ENCODE results near the gene UNC5CL.

Gene UNC5CL

DNA sequence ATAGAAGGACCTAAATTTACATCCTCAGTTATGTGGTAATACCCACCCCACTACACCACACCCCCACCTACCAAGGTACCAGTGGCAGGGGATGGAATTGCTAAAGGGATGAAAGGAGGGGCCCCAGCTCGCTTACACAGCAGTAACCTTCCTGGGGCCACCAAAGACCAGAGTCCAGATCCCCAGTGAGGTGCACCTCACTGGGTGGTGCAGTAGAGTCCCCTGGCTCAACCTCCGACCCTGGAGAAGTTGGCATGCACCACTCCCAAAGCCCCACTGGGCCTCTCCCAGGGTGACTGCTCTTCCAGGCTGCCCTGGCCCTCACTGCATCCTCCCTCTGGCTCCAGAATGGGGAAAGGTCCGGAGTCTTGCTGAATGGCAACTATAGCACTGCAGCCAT, 816 bp downstream of the UNC5CL start:
- H3K4me3 ChIP-seq (ENCODE audit: low read length, poor library complexity, severe bottlenecking): no peak overlapping the region
- no peaks in the 10 kb centered on the region for H3F3A ChIP-seq (ENCODE audit: low read depth)
- no peak overlapping the region for H3K4me2 ChIP-seq (ENCODE audit: low read depth, low read length, poor library complexity, severe bottlenecking)
- TF ChIP-seq EZH2phosphoT487 (IDR thresholded peaks at IDR 0.05; ENCODE audit: borderline replicate concordance): no peak
- TF ChIP-seq, protein P1, sequence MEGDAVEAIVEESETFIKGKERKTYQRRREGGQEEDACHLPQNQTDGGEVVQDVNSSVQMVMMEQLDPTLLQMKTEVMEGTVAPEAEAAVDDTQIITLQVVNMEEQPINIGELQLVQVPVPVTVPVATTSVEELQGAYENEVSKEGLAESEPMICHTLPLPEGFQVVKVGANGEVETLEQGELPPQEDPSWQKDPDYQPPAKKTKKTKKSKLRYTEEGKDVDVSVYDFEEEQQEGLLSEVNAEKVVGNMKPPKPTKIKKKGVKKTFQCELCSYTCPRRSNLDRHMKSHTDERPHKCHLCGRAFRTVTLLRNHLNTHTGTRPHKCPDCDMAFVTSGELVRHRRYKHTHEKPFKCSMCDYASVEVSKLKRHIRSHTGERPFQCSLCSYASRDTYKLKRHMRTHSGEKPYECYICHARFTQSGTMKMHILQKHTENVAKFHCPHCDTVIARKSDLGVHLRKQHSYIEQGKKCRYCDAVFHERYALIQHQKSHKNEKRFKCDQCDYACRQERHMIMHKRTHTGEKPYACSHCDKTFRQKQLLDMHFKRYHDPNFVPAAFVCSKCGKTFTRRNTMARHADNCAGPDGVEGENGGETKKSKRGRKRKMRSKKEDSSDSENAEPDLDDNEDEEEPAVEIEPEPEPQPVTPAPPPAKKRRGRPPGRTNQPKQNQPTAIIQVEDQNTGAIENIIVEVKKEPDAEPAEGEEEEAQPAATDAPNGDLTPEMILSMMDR (conservative IDR thresholded peaks at IDR 0.05; ENCODE audit: low read length): no peak
- no peaks in the 10 kb centered on the region for H3K9me2 ChIP-seq (replicated peaks; ENCODE audit: low read depth, low read length)
- H3K36me3 ChIP-seq (ENCODE audit: insufficient read depth, low read length): no peaks in the 10 kb centered on the region
- no peaks in the 10 kb centered on the region for H3K9me3 ChIP-seq (ENCODE audit: insufficient read depth, low read depth, low read length)
- no peaks in the 10 kb centered on the region for H3K27me3 ChIP-seq (ENCODE audit: insufficient read depth, low read length, poor library complexity, severe bottlenecking)
- no peaks in the 10 kb centered on the region for H3K79me2 ChIP-seq (ENCODE audit: insufficient read depth, low read length)
- H4K20me1 ChIP-seq (ENCODE audit: insufficient read depth, low read length, poor library complexity, severe bottlenecking): no peaks in the 10 kb centered on the region
- no peak overlapping the region for H2AFZ ChIP-seq (ENCODE audit: low read length)
- H3K9ac ChIP-seq (ENCODE audit: low read depth, low read length, poor library complexity, severe bottlenecking): no peak overlapping the region
- peaks cover 10% of the 10 kb centered on the region for H3K4me1 ChIP-seq (ENCODE audit: insufficient read depth, low read length, poor library complexity, severe bottlenecking)

DNA sequence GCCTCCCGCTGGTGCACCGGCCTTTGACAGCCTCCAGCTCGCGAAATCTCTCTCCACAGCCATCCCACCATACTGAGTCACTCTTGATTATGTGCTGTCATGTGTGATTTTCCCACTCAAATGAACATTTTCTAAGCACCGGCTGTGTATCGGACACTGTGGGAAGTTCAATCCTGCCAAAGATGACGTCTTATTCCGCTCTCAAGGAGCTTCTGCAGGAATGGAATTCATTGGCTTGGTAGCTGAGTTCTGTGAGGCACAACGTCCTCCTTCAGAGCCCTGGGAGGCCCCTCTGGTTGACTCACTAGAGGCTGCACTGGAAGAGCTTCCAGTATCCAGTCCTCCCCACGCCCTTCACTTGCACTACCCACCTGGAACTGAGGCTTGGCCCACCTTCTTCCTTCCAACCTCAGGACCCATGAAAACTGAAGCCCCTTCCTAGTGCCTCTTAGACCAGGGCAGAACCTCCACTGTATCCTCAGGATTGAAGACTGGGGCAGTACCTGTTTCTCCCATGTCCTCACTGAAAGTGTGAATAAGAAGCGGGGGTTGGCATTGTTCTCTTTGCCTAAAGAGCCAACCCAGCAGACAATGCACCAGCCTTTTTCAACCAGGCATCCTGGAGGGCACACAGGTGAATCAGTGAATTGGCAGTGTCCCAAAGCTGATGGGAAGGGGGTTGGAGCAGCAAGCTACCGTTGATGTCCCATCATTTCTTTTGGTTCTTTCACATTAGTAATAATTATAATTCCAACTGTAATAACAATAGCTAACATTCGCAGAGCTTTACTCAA, 1.7 kb downstream of the UNC5CL start:
- Histone ChIP-seq H3F3A (ENCODE audit: low read depth) (no peaks in the 10 kb centered on the region), H3K9ac (ENCODE audit: low read depth, low read length, poor library complexity, severe bottlenecking) (no peak overlapping the region), H3K27me3 (ENCODE audit: insufficient read depth, low read length, poor library complexity, severe bottlenecking) (no peaks in the 10 kb centered on the region), H3K79me2 (ENCODE audit: insufficient read depth, low read length) (no peaks in the 10 kb centered on the region), H2AFZ (ENCODE audit: low read length) (no peak overlapping the region), H3K9me3 (ENCODE audit: insufficient read depth, low read depth, low read length) (no peaks in the 10 kb centered on the region), H3K36me3 (ENCODE audit: insufficient read depth, low read length) (no peaks in the 10 kb centered on the region), H3K4me1 (ENCODE audit: insufficient read depth, low read length, poor library complexity, severe bottlenecking) (peaks cover 10% of the 10 kb centered on the region), H3K9me2 (replicated peaks; ENCODE audit: low read depth, low read length) (no peaks in the 10 kb centered on the region), H3K4me3 (ENCODE audit: low read length, poor library complexity, severe bottlenecking) (no peak overlapping the region), H4K20me1 (ENCODE audit: insufficient read depth, low read length, poor library complexity, severe bottlenecking) (no peaks in the 10 kb centered on the region), H3K4me2 (ENCODE audit: low read depth, low read length, poor library complexity, severe bottlenecking) (no peak overlapping the region)
- TF ChIP-seq, protein P1 (conservative IDR thresholded peaks at IDR 0.05; ENCODE audit: low read length): no peak
- no peak for TF ChIP-seq EZH2phosphoT487 (IDR thresholded peaks at IDR 0.05; ENCODE audit: borderline replicate concordance)

GRCh38 chr6:41036601-41037000, 2.4 kb downstream of the UNC5CL start:
- H3K4me1 ChIP-seq (ENCODE audit: insufficient read depth, low read length, poor library complexity, severe bottlenecking): peaks cover 10% of the 10 kb centered on the region
- H3K9me2 ChIP-seq (replicated peaks; ENCODE audit: low read depth, low read length): no peaks in the 10 kb centered on the region
- no peak overlapping the region for H3K4me2 ChIP-seq (ENCODE audit: low read depth, low read length, poor library complexity, severe bottlenecking)
- H3K36me3 ChIP-seq (ENCODE audit: insufficient read depth, low read length): no peaks in the 10 kb centered on the region
- TF ChIP-seq, protein P1 (conservative IDR thresholded peaks at IDR 0.05; ENCODE audit: low read length): no peak
- TF ChIP-seq EZH2phosphoT487 (IDR thresholded peaks at IDR 0.05; ENCODE audit: borderline replicate concordance): no peak
- no peaks in the 10 kb centered on the region for H3K79me2 ChIP-seq (ENCODE audit: insufficient read depth, low read length)
- H3F3A ChIP-seq (ENCODE audit: low read depth): no peaks in the 10 kb centered on the region
- no peak overlapping the region for H3K9ac ChIP-seq (ENCODE audit: low read depth, low read length, poor library complexity, severe bottlenecking)
- no peaks in the 10 kb centered on the region for H3K9me3 ChIP-seq (ENCODE audit: insufficient read depth, low read depth, low read length)
- no peaks in the 10 kb centered on the region for H3K27me3 ChIP-seq (ENCODE audit: insufficient read depth, low read length, poor library complexity, severe bottlenecking)
- no peak overlapping the region for H2AFZ ChIP-seq (ENCODE audit: low read length)
- no peak overlapping the region for H3K4me3 ChIP-seq (ENCODE audit: low read length, poor library complexity, severe bottlenecking)
- no peaks in the 10 kb centered on the region for H4K20me1 ChIP-seq (ENCODE audit: insufficient read depth, low read length, poor library complexity, severe bottlenecking)
